Thyroid gland (tissue), 4 donors: ENCODE results near the gene PSMG4.

ENCODE experiments used
- CTCF ChIP-seq, 6 experiments: fragments of 200-600 bp in 3 of 6; fragments of 450-650 bp in 3 of 6; sonication (generic) in 3 of 6; IDR thresholded peaks; one replicate each; pipeline ENCODE4 v1.5.1; 2016 to 2019; ENCODE audit warnings: antibody characterized with exemption in 6 of 6, mild to moderate bottlenecking in 2 of 6, inconsistent platforms in 1 of 6, moderate library complexity in 1 of 6
- POLR2A ChIP-seq, 2 donors: fragments of 450-650 bp; IDR thresholded peaks; one replicate each; pipeline ENCODE4 v1.6.1; 2017; ENCODE audit warnings: antibody characterized with exemption in 2 of 2, mild to moderate bottlenecking in 2 of 2, moderate library complexity in 1 of 2

GRCh38 chr6:3263096-3263495, 4.3 kb downstream of the PSMG4 start:
- TF ChIP-seq CTCF (IDR thresholded peaks at IDR 0.05) (no peak), POLR2A (IDR thresholded peaks at IDR 0.05) (no peak)
